Umbilical cord (tissue), 2 donors: ENCODE data around the gene DCDC2C. TPM values are rescaled to one million over a fixed set of nuclear protein-coding genes. Genes with fewer than 3 reads are reported as not detected.

Source experiments
- DNase-seq: peaks from one replicate; pipeline ENCODE4 v3.0.0-alpha.2; 2015; ENCODE audit warnings: low spot score
- total RNA-seq: library from RNA; depleted of rRNA; stranded (reverse); fragments of >200 nt; gene quantifications from one replicate; pipeline ENCODE4 v1.2.3, GENCODE V29; 2014; ENCODE audit warnings: low replicate concordance; ENCODE audit not compliant: insufficient read depth

DCDC2C gene
- total RNA-seq, 1 donor from 2014 or later: 1.7 TPM

DNA sequence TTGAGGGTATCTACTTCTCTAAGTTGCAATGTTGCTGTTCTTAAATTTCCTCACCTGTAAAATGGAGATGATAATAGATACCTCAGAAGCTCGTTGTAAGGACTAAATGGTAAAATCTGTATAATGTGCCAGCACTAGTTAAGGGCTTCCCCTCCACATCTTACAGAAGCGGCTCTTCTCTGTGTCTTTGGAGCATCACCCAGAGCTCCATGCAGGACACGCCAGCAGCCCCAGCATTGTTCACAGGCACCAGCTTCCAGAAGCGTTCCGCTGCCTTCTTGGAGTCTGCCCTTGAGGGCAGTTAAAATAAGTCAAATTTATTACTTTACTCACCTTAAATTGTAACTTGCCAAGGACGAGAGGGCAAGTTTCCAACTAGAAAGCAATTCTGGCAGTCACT, 5.8 kb downstream of the DCDC2C start:
- no peak for DNase-seq

DNA sequence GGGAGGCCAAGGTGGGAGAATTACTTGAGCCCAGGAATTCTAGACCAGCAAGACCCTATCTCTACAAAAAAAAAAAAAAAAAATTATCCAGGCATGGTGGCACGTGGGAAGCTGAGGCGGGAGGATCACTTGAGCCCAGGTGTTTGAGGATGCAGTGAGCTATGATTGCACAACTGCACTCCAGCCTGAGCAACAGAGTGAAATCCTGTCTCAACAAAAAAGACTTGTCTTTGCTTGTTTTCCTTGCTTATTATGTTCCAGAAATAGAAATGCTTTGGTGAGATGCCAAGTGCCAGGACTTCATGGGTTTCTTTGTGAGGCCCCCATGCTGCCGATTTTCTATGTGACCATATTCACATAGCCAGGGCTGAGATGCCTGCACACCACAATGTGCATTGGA, 9.0 kb downstream of the DCDC2C start:
- DNase-seq: peak; percentile 46

DNA sequence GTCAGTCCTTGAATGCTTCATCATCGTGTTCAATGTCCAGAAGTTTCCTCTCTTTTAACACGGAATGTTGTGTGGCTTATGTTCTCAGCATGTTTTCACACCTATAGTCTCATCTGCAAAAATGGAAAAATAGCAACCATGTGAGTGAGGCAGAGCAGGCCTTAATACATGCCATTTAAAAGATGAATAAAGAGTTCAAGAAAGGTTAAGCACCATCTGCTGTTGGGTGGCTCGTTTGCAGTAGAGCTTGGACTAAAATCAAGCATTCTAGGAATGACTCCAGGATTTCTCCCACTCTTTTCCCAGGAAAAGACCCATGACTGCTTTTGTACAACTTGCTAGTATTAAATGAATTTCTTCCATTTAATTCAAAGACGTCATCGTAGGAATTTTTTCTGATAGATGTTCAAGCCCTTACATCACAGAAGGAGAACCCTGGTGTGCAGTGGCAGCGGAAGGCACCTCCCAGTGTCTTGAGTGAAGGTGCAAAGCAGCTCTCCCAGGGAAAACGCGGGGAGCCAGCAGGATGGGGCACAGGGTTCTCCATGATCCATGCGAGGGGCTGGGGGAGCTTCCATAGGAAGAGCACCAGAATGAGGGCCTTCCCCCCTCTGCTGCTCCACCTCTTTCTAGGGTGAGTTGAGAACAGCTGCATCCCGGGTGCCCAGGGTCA, 9.6 kb downstream of the DCDC2C start:
- peak; percentile 42 for DNase-seq

DNA sequence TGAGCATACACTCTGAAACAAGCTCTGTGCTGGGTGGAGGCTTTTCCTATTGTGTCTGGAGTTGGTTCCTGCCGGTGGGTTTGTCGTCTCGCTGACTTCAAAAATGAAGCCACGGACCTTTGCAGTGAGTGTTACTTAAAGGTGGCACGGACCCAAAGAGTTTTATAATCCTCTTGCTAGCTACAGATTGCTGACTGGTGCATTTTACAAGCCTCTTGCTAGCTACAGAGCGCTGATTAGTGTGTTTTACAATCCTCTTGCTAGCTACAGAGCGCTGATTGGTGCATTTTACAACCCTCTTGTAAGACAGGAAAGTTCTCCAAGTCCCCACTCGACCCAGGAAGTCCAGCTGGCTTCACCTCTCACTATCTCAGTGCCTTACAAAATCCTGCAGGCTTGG, 15.3 kb downstream of the DCDC2C start:
- DNase-seq: no peak

DNA sequence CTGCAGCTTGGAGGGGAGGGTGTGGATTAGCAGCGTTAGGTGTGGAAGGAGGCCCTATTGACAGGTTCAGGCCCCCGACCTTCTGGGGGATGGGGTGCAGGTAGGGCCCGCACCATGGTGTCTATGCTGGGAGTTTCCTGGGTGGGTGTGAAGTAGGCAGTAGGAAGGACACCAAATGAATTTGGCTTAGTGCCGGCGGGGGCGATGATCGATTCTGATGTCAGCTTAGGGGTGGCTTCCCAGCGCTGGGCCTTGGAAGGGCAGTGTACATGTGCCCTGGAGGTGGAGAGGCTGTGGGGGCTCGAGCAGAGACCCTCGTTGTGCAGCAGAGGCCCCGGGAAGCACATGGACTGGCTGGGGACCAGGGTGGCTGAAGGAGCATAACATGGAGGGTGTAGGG, 21.6 kb downstream of the DCDC2C start:
- DNase-seq: no peak

DNA sequence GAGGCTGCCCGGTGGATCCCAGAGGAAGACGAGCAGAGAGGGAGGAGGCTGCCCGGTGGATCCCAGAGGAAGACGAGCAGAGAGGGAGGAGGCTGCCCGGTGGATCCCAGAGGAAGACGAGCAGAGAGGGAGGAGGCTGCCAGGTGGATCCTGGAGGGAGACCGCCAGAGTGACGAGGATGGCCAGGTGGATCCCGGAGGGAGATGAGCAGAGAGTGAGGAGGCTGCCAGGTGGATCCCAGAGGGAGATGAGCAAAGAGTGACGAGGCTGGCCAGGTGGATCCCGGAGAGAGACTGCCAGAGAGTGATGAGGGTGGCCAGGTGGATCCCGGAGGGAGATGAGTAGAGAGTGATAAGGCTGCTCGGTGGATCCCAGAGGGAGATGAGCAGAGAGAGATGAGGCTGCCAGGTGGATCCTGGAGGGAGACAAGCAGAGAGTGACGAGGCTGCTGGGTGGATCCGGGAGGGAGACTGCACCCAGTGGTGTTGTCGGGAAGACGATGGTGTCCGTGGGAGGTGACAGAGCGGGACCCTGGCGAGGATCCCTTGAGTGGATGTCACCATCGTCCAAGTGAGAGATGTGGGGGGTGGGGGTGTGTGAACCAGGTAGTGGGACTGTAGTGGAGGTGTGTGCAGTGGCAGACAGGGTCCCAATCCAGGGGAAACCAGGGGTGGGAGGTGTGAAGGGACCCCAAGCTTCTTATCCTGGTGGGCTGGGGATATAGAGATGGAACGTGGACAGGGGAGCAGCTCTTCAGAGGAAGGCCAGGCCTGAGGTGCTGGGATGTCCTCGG, 22.3 kb downstream of the DCDC2C start:
- DNase-seq: no peak

DNA sequence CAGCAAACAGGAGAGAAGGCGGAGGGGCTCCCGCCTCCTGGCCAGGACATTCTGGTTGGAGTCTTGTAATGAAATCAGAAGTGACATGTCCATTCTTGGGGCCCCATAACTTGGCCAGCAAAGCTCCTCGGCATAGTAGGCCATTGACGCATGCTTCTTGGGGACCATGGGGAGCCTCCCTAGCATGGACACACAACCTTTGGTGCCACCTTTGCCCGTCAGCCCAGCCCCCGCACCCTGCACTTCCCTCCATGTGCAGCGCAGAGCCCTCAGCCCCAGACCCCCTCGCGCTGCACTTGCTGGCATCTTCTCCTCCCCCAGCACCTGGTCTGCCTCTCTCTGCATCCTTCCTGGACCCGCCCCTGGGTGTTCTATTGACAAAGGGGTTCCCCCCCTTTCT, 23.1 kb downstream of the DCDC2C start:
- DNase-seq: no peak

DNA sequence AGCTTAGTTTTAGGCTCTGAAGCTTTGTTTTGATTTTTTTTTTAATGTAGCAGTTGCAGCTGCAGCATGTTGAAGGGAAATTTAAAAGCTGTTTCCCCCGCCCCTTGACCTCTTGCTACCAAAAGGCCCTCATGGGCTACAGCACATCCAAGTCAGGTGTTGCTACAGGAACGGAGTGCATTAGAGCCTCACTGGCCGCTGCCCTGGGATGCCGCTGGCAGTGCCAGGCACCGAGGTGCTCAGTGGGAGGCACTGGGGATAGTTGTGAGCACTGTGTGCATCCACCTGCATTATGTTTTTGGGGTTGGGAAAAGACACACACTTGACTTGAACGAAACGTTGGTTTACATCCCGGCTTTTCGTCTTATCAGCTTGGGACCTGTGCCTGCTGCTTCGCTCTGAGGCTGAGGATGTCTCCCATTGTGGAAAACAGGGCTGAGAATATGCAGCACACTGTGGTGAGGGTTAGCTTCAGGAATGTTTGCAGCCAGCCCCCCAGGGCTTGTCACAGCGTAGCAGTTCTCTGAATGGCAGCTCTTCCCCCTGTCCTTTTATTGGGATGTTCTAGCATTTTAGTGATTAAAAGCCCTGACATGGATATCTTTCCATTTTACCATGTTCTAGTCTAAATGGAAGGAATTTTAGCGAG, 24.1 kb downstream of the DCDC2C start:
- peak; percentile 6 for DNase-seq

DNA sequence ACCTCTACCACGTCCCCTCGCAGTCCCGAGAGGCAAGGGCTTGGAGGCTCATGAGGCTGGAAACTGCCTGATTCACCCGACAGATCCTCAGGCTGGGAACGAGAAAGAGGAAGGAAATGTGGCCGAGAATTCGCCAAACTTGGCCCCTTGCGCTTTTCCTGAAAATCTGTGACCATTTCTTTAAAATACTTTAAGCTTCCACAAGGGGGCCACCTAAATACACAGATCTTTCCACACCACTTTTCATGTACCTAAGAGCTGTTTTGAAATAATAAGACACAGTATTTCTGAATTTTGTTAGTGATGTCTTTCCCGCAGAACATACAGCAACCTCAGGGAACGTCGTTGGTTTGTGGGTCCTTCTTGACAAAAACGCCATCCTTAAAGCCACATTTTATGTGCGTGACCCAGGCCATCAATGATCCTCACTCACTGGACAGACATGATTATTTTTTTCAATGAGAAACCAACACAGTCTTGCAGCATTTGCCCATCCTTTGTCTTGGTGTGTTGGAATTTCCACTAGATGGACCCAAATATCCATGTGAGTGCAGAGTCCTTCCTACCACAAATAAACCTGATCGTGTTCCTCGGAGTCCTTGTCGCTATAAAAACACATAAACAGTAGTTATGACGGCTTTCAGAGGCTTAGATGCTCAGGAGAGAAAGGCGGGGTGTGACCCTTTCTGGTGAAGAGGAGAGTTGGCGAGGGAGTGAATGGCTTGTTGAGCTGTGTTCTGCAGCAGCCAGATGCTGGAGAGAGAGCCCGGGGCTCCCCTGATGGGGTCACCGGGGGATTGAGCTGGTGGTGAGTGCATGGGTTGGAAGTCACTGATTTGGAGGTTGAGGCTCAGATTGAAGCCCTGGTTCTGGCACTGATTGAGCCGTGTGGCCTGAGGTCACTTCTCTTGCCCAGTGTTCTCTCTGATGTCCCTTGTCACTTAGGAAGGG, 25.0 kb downstream of the DCDC2C start:
- DNase-seq: peak; percentile 71

DNA sequence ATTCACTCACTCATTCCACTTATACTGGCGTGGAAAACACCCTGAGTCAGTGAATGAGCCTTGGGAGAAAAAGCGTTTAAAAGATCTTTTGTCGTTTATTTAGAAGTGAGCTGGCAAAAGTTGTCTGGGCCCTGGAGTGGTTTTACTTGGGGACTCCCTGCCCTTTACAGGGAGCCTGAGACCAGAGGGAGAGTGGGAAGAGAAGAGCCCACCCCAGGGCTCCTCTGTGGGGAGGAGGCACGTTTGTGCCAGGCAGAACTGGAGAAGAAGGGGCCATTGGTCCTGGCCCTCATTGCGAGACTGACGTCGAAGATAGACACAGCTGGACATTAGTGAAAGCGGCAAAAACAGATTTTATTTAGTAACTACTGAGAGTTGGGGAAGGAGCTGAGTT, 25.7 kb downstream of the DCDC2C start:
- DNase-seq: no peak

DNA sequence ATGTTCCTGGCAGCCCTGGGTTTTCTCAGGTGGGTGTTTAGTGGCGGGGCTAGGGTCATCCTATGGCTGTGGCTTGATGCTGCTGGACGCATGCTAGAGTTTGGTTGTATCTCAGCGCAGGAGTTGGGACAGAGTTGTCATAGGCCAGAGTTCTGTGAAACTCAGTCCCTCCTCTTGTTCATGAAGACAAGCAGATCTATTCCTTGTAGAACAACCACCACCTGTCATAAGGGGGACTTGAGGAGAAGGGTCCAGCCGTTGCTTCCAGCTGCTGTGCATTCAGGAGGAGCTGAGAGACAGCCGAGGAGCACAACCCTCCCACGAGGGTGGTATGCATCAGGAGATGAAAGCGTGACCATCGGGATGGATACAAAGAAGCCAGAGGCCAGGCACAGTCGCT, 26.4 kb downstream of the DCDC2C start:
- no peak for DNase-seq

DNA sequence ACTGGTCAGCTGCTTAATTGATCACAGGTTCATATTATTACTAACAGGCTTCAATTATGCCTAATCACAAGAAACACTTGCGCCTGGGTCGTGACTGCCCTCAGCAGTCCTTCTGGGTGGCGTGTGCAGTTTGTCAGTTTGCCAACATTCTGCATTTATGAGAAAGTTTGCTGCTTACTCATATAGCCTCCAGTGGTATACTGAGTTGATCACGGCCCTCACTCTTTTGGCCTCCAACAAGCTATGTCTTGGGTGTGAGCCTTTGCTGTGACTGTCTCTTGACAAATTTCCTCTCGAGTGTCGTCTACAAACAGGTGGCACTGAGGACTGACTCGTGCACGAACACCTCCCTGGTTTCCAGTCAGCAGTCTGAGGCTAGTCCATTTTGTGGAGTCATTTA, 27.3 kb downstream of the DCDC2C start:
- DNase-seq: no peak

DNA sequence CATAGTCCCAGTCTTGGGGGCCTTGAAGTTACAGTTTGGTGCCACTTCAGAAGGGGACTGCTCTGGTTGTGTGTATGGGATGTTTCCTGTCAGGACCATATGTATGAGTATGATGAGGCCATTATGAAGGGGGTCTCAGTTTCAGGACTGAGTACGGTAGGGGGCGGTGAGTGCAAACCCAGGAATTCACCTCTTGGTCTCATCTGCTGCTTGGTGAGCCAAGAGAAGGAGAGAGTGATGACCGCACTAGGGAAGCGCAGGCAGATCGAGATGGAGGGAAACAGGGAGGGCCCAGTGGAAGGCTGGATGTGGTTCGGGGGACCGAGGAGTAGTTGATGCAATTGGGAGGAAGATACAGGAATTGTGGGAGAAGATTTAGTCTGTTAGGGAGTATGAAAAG, 28.5 kb downstream of the DCDC2C start:
- DNase-seq: no peak

DNA sequence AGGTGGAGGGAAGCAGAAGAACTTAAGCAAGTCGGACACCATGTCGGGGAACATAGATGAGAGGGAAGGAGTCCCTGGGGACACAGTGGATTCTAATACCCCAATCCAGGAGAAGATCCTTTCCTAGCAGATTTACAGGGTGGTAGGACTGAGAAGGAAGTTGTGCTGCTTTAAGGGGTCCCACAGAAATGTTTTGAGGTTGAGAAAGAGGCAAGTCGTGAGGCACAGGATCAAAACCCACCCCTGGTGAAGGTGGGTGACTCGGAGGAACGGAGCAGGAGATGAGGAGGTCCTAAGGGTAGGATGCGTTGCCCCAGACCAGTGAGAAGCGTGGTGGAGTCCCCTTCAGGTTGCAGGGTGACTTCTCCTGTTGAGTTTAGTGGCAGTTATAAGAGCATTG, 32.7 kb downstream of the DCDC2C start:
- DNase-seq: no peak

DNA sequence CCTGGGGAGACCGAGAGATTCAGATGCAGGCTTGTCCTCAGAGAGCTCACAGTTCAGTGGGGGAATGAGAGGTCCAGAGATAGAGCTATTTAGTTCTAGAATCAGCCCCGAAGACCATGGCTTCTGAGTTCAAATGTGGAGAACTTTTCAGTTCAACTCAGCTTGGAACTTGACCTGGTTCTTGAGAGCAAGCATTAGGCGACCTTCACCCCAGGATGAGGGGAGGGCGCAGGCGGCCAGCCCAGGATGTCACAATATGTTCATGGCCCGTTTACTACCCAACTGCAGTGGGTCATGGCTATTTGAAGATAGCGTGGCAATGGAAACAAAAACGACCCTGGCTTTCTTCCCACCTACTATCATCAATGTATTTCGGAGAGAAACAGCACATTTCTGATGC, 33.8 kb downstream of the DCDC2C start:
- no peak for DNase-seq

DNA sequence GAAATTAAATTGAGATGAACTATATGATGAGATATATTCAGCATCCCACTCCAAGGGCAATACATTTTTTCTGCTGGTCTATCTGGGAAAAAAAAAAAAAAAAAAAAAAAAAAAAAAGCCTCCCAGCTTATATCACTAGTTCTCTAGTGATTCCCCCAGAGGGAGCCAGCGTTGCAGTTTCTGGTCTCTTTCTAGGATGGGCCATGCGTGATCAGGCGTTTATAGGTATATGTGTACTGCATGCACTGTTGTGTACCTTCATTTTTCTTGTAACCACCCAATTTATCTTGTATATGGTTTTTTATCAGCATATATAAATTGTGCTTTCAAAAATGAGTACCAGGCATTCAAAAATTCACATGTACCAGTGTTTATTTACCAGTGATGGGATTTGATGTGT, 35.1 kb downstream of the DCDC2C start:
- no peak for DNase-seq

DNA sequence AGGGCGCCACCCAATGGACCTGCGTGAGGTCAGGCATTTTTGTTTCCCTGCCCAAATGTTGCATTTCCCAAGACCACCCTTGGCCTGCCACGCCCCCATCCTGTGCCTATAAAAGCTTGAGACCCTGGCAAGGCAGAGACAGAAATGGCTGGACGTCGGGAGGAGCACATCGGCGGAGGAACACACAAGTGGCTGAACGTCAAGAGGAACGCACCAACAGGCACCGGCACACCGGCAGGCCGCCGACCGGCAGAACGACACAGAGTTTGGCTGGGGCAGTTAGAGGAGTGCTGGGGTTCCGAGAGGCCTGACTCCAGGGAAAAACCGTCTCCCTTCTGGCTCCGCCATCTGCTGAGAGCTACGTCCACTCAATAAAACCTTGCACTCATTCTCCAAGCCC, 35.9 kb downstream of the DCDC2C start:
- no peak for DNase-seq

DNA sequence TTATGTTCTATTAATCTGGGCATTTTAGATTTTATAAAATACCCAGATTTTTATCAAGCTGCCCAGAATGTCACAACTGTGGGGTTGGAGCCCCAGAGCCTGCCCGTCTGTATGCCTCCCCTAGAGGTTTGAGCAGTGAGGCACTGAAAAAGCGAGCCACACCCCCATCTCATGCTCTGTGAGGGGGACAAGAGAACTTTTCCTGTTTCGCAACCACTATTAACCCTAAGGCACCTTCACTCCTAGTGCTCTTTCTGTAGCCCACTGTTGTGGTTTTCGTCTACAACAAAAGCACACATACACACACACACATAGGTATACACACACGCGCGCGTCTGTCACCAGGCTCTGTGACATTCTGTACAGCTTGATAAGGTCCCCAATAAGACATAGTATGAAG, 38.0 kb downstream of the DCDC2C start:
- DNase-seq: no peak

DNA sequence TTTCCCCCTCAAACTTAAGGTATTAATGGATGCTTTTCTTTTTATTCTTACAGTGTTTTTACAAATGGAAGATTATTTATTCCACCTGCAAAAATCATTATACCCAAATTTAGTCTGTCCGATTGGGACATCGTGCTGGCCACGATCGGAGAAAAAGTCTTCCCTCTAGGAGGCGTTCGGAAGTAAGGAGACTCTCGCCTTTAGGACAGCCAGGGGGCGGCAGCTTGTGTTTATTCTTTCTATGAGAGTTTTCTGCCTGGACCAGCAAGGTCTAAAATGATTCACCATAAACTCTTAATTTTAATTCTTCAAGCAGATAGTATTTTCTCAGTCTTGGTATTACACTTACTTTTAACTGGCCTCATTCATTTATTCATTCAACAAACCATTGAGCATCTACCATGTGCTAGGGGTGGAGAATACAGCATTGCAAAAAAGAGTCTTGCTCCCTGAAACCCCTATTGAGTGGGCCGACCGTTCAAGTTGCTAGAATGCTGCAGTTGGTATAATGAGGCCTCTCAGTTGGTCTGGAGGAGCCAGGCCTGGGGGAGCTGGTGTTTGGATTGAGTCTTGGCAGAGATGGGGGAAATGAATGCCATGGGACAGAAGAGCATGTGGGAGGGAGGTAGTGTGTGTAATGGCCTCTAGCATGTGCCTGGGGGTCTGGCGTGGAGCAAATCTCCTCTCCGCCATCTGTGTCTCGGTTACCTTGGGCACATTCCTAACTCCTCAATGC, 38.7 kb downstream of the DCDC2C start:
- no peak for DNase-seq

DNA sequence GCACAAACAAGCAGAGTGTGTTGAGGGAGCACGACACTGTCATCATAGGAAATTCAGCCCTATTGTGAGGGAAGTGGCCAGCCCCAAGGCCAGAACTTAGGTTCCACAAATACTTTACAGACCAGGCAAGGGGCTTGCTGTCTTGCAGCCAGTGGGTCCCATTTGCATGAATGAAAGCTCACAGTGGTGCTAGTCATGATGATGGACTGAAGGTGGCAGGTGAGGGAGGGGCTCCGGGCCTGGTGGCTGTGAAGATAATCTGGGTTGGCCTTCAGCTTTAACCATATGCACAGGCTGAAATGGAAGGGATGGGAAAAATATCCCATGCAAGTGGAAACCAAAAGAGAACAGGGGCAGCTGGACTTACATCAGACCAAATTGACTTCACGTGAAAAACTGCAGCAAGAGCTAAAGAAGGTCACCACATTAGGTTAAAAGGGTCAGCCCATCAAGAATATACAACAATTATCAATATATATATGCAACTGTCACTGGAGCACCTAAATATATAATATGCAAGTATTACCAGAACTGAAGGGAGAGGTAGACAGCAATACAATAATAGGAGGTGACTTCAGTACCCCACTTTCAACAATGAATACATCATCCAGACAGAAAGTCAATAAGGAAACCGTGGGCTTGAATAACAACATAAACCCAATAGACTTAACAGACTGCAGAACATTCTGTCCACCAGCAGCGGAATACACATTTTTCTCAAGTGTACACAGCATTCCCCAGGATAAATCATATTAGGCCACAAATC, 39.6 kb downstream of the DCDC2C start:
- no peak for DNase-seq
